Measurements from ENCODE around the gene PAX9.

The PAX9 gene

GRCh38 chr14:36660736-36661505, 739 bp upstream of the PAX9 start:
- H3K36me3 ChIP-seq (ENCODE audit: insufficient read depth, low read length) = no peaks in the 10 kb centered on the region
- no peaks in the 10 kb centered on the region for H4K20me1 ChIP-seq (ENCODE audit: insufficient read depth, low read length)
- no peaks in the 10 kb centered on the region for H3K79me2 ChIP-seq (ENCODE audit: insufficient read depth, low read length)
- ATAC-seq (ENCODE audit: insufficient read depth, low read depth) (no peak), DNase-seq (no peak)
- no peak overlapping the region for H3K4me2 ChIP-seq (ENCODE audit: insufficient read depth, low read length)
- TF ChIP-seq EZH2 (IDR thresholded peaks at IDR 0.05; ENCODE audit: borderline replicate concordance, low read depth, low read length, severe bottlenecking) (no peak), CTCF (IDR thresholded peaks at IDR 0.05; ENCODE audit: borderline replicate concordance, extremely low read depth, low read length, poor library complexity, severe bottlenecking) (no peak)
- H3K9me3 ChIP-seq (ENCODE audit: insufficient read depth, low read length, severe bottlenecking) = peaks cover 3% of the 10 kb centered on the region
- no peak overlapping the region for H3K9ac ChIP-seq (ENCODE audit: low read depth, low read length)
- no peak overlapping the region for H3K4me3 ChIP-seq (ENCODE audit: low read depth in 1 of 2, low read length in 2 of 2)
- H3K27ac ChIP-seq (ENCODE audit: low read length) = no peak overlapping the region
- H3K4me1 ChIP-seq (ENCODE audit: insufficient read depth, low read length) = peaks cover 13% of the 10 kb centered on the region
- H3K27me3 ChIP-seq (ENCODE audit: insufficient read depth, low read length, poor library complexity) = no peaks in the 10 kb centered on the region
- 0 out of 2 replicates have a peak overlapping the region, but pooled peaks have one; percentile 7 for H2AFZ ChIP-seq (ENCODE audit: low read depth, low read length)

GRCh38 chr14:36662258-36662542, 540 bp downstream of the PAX9 start:
- Histone ChIP-seq H3K9me3 (ENCODE audit: insufficient read depth, low read length, severe bottlenecking) (no peaks in the 10 kb centered on the region), H3K36me3 (ENCODE audit: insufficient read depth, low read length) (no peaks in the 10 kb centered on the region), H3K4me3 (ENCODE audit: low read depth in 1 of 2, low read length in 2 of 2) (no peak overlapping the region), H3K79me2 (ENCODE audit: insufficient read depth, low read length) (no peaks in the 10 kb centered on the region), H3K27ac (ENCODE audit: low read length) (no peak overlapping the region), H3K9ac (ENCODE audit: low read depth, low read length) (no peak overlapping the region), H4K20me1 (ENCODE audit: insufficient read depth, low read length) (no peaks in the 10 kb centered on the region), H3K27me3 (ENCODE audit: insufficient read depth, low read length, poor library complexity) (no peaks in the 10 kb centered on the region), H2AFZ (ENCODE audit: low read depth, low read length) (no peak overlapping the region), H3K4me2 (ENCODE audit: insufficient read depth, low read length) (no peak overlapping the region), H3K4me1 (ENCODE audit: insufficient read depth, low read length) (peaks cover 14% of the 10 kb centered on the region)
- TF ChIP-seq EZH2 (IDR thresholded peaks at IDR 0.05; ENCODE audit: borderline replicate concordance, low read depth, low read length, severe bottlenecking) (no peak), CTCF (IDR thresholded peaks at IDR 0.05; ENCODE audit: borderline replicate concordance, extremely low read depth, low read length, poor library complexity, severe bottlenecking) (no peak)
- ATAC-seq (ENCODE audit: insufficient read depth, low read depth) = no peak
- no peak for DNase-seq

GRCh38 chr14:36662543-36663403, 1.1 kb downstream of the PAX9 start:
- H3K4me1 ChIP-seq (ENCODE audit: insufficient read depth, low read length) = peaks cover 14% of the 10 kb centered on the region
- H3K4me3 ChIP-seq (ENCODE audit: low read depth in 1 of 2, low read length in 2 of 2) = no peak overlapping the region
- H3K4me2 ChIP-seq (ENCODE audit: insufficient read depth, low read length) = no peak overlapping the region
- H2AFZ ChIP-seq (ENCODE audit: low read depth, low read length) = no peak overlapping the region
- no peak overlapping the region for H3K9ac ChIP-seq (ENCODE audit: low read depth, low read length)
- TF ChIP-seq EZH2 (IDR thresholded peaks at IDR 0.05; ENCODE audit: borderline replicate concordance, low read depth, low read length, severe bottlenecking) = no peak
- TF ChIP-seq CTCF (IDR thresholded peaks at IDR 0.05; ENCODE audit: borderline replicate concordance, extremely low read depth, low read length, poor library complexity, severe bottlenecking) = no peak
- no peaks in the 10 kb centered on the region for H3K9me3 ChIP-seq (ENCODE audit: insufficient read depth, low read length, severe bottlenecking)
- no peaks in the 10 kb centered on the region for H3K36me3 ChIP-seq (ENCODE audit: insufficient read depth, low read length)
- H4K20me1 ChIP-seq (ENCODE audit: insufficient read depth, low read length) = no peaks in the 10 kb centered on the region
- H3K27ac ChIP-seq (ENCODE audit: low read length) = no peak overlapping the region
- no peak for DNase-seq
- no peaks in the 10 kb centered on the region for H3K27me3 ChIP-seq (ENCODE audit: insufficient read depth, low read length, poor library complexity)
- no peak for ATAC-seq (ENCODE audit: insufficient read depth, low read depth)
- H3K79me2 ChIP-seq (ENCODE audit: insufficient read depth, low read length) = no peaks in the 10 kb centered on the region
